Loucy (cell line): ENCODE results near the gene VPS13D.

Experiments
- H2AFZ ChIP-seq: fragments of 200-600 bp; sonication (generic); 2 replicates; pipeline ENCODE4 v1.6.0; 2016; ENCODE audit warnings: antibody characterized with exemption, mild to moderate bottlenecking, low read length, moderate library complexity
- H3F3A ChIP-seq: fragments of 200-600 bp; 2 replicates; pipeline ENCODE4 v1.6.0; 2016; ENCODE audit warnings: antibody characterized with exemption, low read depth, mild to moderate bottlenecking
- H3K27me3 ChIP-seq: fragments of 200-600 bp; sonication (generic); 2 replicates; pipeline ENCODE4 v1.6.1; 2014; ENCODE audit warnings: low read length, mild to moderate bottlenecking; ENCODE audit not compliant: insufficient read depth, poor library complexity, severe bottlenecking
- H3K36me3 ChIP-seq: fragments of 200-600 bp; sonication (generic); 2 replicates; pipeline ENCODE4 v1.6.1; 2016; ENCODE audit warnings: low read length; ENCODE audit not compliant: insufficient read depth
- H3K4me1 ChIP-seq: fragments of 200-600 bp; sonication (generic); 2 replicates; pipeline ENCODE4 v1.5.1; 2014; ENCODE audit warnings: low read length, mild to moderate bottlenecking; ENCODE audit not compliant: insufficient read depth, poor library complexity, severe bottlenecking
- H3K4me2 ChIP-seq: fragments of 200-600 bp; sonication (generic); 2 replicates; pipeline ENCODE4 v1.6.0; 2014; ENCODE audit warnings: antibody characterized with exemption, low read length, low read depth, mild to moderate bottlenecking; ENCODE audit not compliant: poor library complexity, severe bottlenecking
- H3K4me3 ChIP-seq: fragments of 200-600 bp; sonication (generic); 2 replicates; pipeline ENCODE4 v1.5.1; 2014; ENCODE audit warnings: low read length, mild to moderate bottlenecking, mixed read lengths; ENCODE audit not compliant: poor library complexity, severe bottlenecking
- H3K79me2 ChIP-seq: fragments of 200-600 bp; sonication (generic); 2 replicates; pipeline ENCODE4 v1.6.1; 2014; ENCODE audit warnings: low read length; ENCODE audit not compliant: insufficient read depth
- H3K9ac ChIP-seq: fragments of 200-600 bp; sonication (generic); 2 replicates; pipeline ENCODE4 v1.6.0; 2014; ENCODE audit warnings: mild to moderate bottlenecking, low read depth, low read length, moderate library complexity; ENCODE audit not compliant: poor library complexity, severe bottlenecking
- H3K9me2 ChIP-seq: fragments of 200-600 bp; sonication (generic); replicated peaks from 2 replicates; pipeline ENCODE4 v1.6.1; 2016; ENCODE audit warnings: low read depth, low read length, mixed read lengths
- H3K9me3 ChIP-seq: fragments of 200-600 bp; sonication (generic); 2 replicates; pipeline ENCODE4 v1.6.1; 2014; ENCODE audit warnings: mild to moderate bottlenecking, antibody characterized with exemption, low read length, low read depth; ENCODE audit not compliant: insufficient read depth
- H4K20me1 ChIP-seq: fragments of 200-600 bp; sonication (generic); 2 replicates; pipeline ENCODE4 v1.6.0; 2014; ENCODE audit warnings: antibody characterized with exemption, low read length, mild to moderate bottlenecking; ENCODE audit not compliant: insufficient read depth, poor library complexity, severe bottlenecking
- EZH2phosphoT487 ChIP-seq: fragments of 200-600 bp; IDR thresholded peaks from 2 replicates; pipeline ENCODE4 v1.6.1; 2018; ENCODE audit warnings: antibody characterized with exemption, mild to moderate bottlenecking, moderate library complexity, borderline replicate concordance
- TF ChIP-seq, protein P1 (sequence below): fragments of 200-600 bp; sonication (generic); conservative IDR thresholded peaks from 2 replicates; pipeline ENCODE4 v1.5.1; 2014; ENCODE audit warnings: mild to moderate bottlenecking, antibody characterized with exemption, low read length

The VPS13D gene

DNA sequence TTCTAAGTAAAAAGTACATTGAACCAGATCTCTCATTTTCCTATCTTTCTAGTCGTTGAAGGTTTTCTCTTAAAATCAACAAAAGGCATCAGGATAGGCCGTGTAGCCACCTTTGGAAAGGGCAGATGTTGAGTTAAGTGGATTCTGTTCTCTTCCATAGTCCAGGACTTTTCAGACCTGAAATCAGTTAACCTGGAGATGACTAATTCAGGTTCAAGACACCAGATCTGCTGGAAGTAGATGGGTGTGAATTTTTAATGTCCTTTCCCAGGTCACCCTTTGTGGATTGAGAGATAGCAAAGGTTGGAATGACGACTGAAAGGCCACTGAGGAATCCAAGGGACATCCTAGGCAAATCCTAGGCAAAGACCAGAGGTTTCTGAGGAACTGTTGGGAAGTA lies 215.4 kb downstream of the VPS13D start:
- Histone ChIP-seq H3F3A (peaks cover 4% of the 10 kb centered on the region), H3K4me3 (no peak overlapping the region), H3K4me2 (no peak overlapping the region), H3K9ac (no peak overlapping the region), H3K79me2 (no peaks in the 10 kb centered on the region), H3K27me3 (no peaks in the 10 kb centered on the region), H3K36me3 (peaks cover 3% of the 10 kb centered on the region; the same call in 1 of the 2 replicates), H3K9me3 (no peaks in the 10 kb centered on the region), H3K9me2 (no peaks in the 10 kb centered on the region), H2AFZ (no peak overlapping the region), H3K4me1 (peaks cover 24% of the 10 kb centered on the region), H4K20me1 (no peaks in the 10 kb centered on the region)
- TF ChIP-seq EZH2phosphoT487: no peak
- TF ChIP-seq, protein P1, sequence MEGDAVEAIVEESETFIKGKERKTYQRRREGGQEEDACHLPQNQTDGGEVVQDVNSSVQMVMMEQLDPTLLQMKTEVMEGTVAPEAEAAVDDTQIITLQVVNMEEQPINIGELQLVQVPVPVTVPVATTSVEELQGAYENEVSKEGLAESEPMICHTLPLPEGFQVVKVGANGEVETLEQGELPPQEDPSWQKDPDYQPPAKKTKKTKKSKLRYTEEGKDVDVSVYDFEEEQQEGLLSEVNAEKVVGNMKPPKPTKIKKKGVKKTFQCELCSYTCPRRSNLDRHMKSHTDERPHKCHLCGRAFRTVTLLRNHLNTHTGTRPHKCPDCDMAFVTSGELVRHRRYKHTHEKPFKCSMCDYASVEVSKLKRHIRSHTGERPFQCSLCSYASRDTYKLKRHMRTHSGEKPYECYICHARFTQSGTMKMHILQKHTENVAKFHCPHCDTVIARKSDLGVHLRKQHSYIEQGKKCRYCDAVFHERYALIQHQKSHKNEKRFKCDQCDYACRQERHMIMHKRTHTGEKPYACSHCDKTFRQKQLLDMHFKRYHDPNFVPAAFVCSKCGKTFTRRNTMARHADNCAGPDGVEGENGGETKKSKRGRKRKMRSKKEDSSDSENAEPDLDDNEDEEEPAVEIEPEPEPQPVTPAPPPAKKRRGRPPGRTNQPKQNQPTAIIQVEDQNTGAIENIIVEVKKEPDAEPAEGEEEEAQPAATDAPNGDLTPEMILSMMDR: no peak

DNA sequence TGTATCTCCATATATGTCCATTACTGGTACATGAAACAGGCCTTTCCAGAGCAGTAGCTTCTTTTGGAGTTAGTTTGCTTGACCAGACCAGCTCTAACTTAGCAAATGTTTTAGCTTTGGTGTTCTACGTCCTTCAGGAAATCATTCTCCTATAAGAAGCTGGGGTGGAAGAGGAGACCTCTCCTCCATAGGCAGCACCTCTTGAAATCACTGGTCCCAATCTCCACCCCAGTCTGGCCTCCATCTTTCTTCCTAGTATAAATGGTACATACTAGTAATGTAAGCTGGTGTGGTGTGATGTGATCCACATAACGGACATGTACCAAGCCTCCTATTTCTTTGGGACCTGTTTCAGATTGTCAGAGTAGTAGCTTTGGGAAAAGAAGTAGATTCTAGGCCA lies 216.8 kb downstream of the VPS13D start:
- H3K79me2 ChIP-seq: no peaks in the 10 kb centered on the region
- no peaks in the 10 kb centered on the region for H3K9me3 ChIP-seq
- no peak overlapping the region for H2AFZ ChIP-seq
- peaks cover 3% of the 10 kb centered on the region; the same call in 1 of the 2 replicates for H3K36me3 ChIP-seq
- peaks cover 35% of the 10 kb centered on the region for H3K4me1 ChIP-seq
- no peak overlapping the region for H3K9ac ChIP-seq
- H3F3A ChIP-seq: peaks cover 6% of the 10 kb centered on the region
- H3K27me3 ChIP-seq: no peaks in the 10 kb centered on the region
- H3K4me3 ChIP-seq: no peak overlapping the region
- no peak for TF ChIP-seq EZH2phosphoT487
- TF ChIP-seq, protein P1: no peak
- no peaks in the 10 kb centered on the region for H3K9me2 ChIP-seq
- no peak overlapping the region for H3K4me2 ChIP-seq
- no peaks in the 10 kb centered on the region for H4K20me1 ChIP-seq

DNA sequence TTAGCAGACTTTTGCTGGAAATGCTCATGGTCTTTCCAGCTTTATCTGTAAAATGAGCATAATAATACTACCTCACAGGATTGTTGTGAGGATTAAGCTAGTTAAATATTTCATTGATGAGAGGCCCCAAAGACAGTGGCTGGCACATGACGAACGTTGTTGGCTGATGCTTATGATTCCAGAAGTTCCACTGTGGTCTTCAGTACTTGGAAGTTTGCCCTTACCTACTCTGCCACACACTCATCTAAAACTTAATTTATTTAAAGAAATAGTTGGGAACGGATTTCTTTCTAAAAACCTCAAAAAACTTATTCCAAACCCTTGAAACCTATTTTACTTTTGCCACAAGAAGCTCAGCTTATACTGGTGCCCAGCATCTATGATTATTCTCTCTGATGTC lies 217.5 kb downstream of the VPS13D start:
- no peak for TF ChIP-seq EZH2phosphoT487
- TF ChIP-seq, protein P1: no peak
- no peak overlapping the region for H3K4me3 ChIP-seq
- H3K4me2 ChIP-seq: no peak overlapping the region
- H3K9me3 ChIP-seq: no peaks in the 10 kb centered on the region
- H3K9me2 ChIP-seq: no peaks in the 10 kb centered on the region
- H4K20me1 ChIP-seq: no peaks in the 10 kb centered on the region
- no peaks in the 10 kb centered on the region for H3K27me3 ChIP-seq
- H2AFZ ChIP-seq: no peak overlapping the region
- H3K79me2 ChIP-seq: no peaks in the 10 kb centered on the region
- peaks cover 3% of the 10 kb centered on the region; the same call in 1 of the 2 replicates for H3K36me3 ChIP-seq
- H3K4me1 ChIP-seq: peaks cover 35% of the 10 kb centered on the region
- H3F3A ChIP-seq: peaks cover 6% of the 10 kb centered on the region
- H3K9ac ChIP-seq: no peak overlapping the region
